LNCAP (cell line): ENCODE data around the gene AFAP1L1.

Source experiments
- TF ChIP-seq, protein P1 (sequence below): fragments of 450-650 bp; IDR thresholded peaks from 2 replicates; pipeline ENCODE4 v1.5.1; 2017; ENCODE audit warnings: mild to moderate bottlenecking

The AFAP1L1 gene

GRCh38 chr5:149323210-149323609 is 51.6 kb downstream of the AFAP1L1 start:
- TF ChIP-seq, protein P1, sequence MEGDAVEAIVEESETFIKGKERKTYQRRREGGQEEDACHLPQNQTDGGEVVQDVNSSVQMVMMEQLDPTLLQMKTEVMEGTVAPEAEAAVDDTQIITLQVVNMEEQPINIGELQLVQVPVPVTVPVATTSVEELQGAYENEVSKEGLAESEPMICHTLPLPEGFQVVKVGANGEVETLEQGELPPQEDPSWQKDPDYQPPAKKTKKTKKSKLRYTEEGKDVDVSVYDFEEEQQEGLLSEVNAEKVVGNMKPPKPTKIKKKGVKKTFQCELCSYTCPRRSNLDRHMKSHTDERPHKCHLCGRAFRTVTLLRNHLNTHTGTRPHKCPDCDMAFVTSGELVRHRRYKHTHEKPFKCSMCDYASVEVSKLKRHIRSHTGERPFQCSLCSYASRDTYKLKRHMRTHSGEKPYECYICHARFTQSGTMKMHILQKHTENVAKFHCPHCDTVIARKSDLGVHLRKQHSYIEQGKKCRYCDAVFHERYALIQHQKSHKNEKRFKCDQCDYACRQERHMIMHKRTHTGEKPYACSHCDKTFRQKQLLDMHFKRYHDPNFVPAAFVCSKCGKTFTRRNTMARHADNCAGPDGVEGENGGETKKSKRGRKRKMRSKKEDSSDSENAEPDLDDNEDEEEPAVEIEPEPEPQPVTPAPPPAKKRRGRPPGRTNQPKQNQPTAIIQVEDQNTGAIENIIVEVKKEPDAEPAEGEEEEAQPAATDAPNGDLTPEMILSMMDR: no peak

DNA sequence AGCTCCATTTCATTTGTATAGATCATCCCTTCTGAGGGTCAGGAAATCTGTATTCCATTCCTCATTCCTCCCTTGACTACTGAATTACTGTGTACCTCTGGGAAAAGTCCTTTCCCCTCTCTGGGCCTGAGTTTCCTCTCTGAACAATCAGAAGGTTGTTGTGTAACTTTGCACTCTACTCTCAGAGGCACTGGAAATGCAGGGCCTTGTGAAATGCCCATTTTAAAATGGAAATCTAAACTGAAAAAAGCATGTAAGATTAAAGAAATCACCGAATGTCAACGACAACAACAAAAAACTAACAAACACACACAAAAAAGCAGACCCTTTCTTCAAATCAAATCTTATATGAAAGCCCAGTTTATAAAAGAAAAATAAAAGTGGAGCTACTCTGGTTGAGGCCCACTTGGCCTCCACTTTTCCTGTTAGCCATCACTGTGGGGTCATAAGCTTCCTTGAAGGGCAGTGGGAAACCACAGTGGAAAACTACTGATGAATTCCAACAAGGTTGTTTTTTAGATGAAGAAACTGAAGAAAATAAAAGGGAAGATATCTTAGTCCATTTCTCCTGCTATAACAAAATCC is 52.1 kb downstream of the AFAP1L1 start:
- TF ChIP-seq, protein P1: no peak

- TF ChIP-seq, protein P1: no peak
These were observed 53.0 kb downstream of the AFAP1L1 start for GRCh38 chr5:149324641-149325040.

DNA sequence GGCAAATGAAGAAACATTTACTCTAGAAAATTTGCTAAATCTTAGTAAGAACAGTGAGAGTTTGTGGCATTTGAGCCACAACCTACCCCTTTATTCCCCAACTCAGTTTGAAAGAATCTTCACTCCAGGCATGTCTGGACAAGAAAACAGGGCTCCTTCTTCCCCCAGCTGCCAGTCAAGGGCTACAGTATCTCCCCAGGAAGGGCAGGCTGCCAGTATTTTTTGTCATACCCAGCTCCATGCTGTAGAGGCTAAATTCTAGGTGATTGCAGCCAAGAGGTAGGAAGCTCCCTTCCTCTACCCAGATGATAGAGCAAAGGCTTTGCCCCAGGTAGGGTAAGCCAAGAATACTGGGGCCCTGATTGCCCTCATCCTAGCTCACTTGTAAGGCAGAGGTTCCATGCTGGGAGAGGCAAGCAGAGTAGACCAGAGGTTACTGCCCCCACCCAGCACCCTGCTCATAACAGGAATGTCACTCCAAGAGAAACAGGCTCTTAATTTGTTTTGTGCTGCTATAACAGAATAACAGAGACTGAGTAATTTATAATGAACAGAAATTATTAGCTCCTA is 53.6 kb downstream of the AFAP1L1 start:
- TF ChIP-seq, protein P1: no peak

- TF ChIP-seq, protein P1: no peak
These were observed 54.2 kb downstream of the AFAP1L1 start for GRCh38 chr5:149325894-149326293.

- TF ChIP-seq, protein P1: no peak
These were observed 55.0 kb downstream of the AFAP1L1 start for GRCh38 chr5:149326611-149327010.

GRCh38 chr5:149328177-149328576 is 56.5 kb downstream of the AFAP1L1 start:
- TF ChIP-seq, protein P1: no peak
